Colonic mucosa (tissue), 4 donors: ENCODE data around the gene SFMBT2. TPM values are rescaled to one million over a fixed set of nuclear protein-coding genes. Genes with fewer than 3 reads are reported as not detected.

Experiments used
- DNase-seq: peaks from one replicate; pipeline ENCODE4 v3.0.0-alpha.2; 2020
- H3K27ac ChIP-seq: fragments of 200-600 bp; one replicate; pipeline ENCODE4 v1.8.0; 2021
- H3K27me3 ChIP-seq: fragments of 200-600 bp; one replicate; pipeline ENCODE4 v1.8.0; 2021
- H3K36me3 ChIP-seq: fragments of 200-600 bp; one replicate; pipeline ENCODE4 v1.8.0; 2021
- H3K4me1 ChIP-seq: fragments of 200-600 bp; one replicate; pipeline ENCODE4 v1.8.0; 2021; ENCODE audit warnings: mild to moderate bottlenecking
- H3K4me3 ChIP-seq: fragments of 200-600 bp; one replicate; pipeline ENCODE4 v1.8.0; 2021
- H3K9ac ChIP-seq, 2 donors: one replicate each; pipeline ENCODE4 v1.7.0; 2013; ENCODE audit warnings: control low read depth in 2 of 2, low read depth in 2 of 2, low read length in 2 of 2
- H3K9me3 ChIP-seq: fragments of 200-600 bp; one replicate; pipeline ENCODE4 v1.8.0; 2021
- CTCF ChIP-seq: fragments of 200-600 bp; IDR thresholded peaks from one replicate; pipeline ENCODE4 v1.8.0; 2022; ENCODE audit warnings: antibody characterized with exemption, mild to moderate bottlenecking
- intact Hi-C: fragments of 100-400 bp; cut with DNase I; formaldehyde crosslinking; loops from one replicate; pipeline ENCODE4 v1.14.1; 2022
- total RNA-seq, 2 donors: library from RNA; stranded (reverse); fragmentation: NEBNext Ultra II Directional in 1 of 2; extraction: Animal tissue kit (Norgen Biotek cat#: 25700) in 1 of 2; gene quantifications; one replicate each; pipeline ENCODE4 v1.2.1, GENCODE V29; 2021
- donor health status: healthy.
- donor health status: DM: no; HTN: no; CAD: no.
- donor health status: DM: no; HTN: no; CAD: no.

The SFMBT2 gene
- total RNA-seq, 2 donors from 2014 or later = 2.3 to 3.5 TPM

DNA sequence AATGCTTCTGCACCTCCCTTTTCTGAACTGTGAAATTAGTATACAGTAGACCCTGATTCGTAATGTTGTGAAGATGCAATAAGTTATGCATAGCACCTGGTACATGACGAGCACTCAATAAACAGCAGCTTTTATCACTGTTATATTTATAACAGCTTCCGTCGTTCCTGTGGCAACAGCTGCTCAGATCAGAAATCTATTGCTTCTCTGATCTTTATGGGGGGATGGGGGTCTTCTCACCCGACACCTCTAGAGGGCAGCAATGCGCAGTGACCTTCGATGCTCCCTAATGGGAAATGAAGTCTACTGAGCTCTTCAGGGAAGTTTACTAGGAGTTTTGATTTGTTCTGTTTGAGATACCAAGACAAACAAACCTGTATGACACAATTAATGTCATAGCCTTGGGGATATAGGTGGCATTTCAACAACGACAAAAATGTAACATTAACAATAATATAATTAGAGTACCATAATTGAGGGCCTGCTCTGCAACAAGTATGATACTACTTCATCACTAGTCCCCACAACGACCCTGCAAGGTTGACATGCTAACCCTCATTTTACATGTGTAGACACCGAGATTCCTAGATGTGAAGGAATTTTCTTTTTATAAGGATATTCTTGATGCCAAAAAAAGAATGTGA, 289.6 kb downstream of the SFMBT2 start:
- Histone ChIP-seq H3K4me3 (no peak overlapping the region), H3K27me3 (no peaks in the 10 kb centered on the region), H3K36me3 (no peaks in the 10 kb centered on the region), H3K27ac (no peak overlapping the region), H3K9ac (no peak overlapping the region), H3K9me3 (no peaks in the 10 kb centered on the region), H3K4me1 (no peaks in the 10 kb centered on the region)
- TF ChIP-seq CTCF = peak; percentile 49
- intact Hi-C loops = no loop called here
- DNase-seq = peak; percentile 42

DNA sequence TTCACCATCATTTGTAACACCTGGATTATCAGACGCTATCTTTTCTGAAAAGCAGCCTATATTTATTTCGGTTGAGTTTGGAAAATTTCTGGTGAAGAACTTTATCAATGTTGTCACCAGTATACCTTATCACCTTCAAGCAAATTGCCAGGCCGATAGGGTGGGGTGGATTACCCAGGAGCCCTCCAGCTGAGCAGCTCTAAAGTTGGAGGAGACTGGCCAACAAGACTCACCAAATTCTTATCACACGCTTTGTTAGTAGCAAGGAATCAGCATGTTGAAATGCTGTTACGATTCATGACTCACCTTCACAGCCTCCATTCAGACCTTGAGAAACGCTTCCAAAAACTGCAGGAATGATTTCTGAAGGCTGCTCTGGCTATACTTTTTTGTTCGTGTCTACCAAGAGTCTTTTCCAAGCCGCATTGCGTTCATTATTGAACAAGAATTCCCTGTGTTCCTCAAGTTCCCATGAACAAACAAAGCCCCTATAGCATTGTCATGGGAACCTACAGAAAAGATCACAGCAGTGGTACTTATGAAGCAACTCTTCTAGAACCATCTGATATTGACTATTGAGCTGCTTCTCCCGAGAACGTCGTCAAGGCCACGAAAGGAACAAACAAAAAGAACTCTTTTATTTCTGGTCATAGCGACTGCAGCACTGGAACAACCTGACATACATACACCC, 291.4 kb downstream of the SFMBT2 start:
- Histone ChIP-seq H3K9me3 (no peaks in the 10 kb centered on the region), H3K4me1 (no peaks in the 10 kb centered on the region), H3K27ac (no peak overlapping the region), H3K27me3 (no peaks in the 10 kb centered on the region), H3K9ac (no peak overlapping the region), H3K36me3 (no peaks in the 10 kb centered on the region), H3K4me3 (no peak overlapping the region)
- TF ChIP-seq CTCF = no peak
- intact Hi-C loops = no loop called here
- DNase-seq = no peak

GRCh38 chr10:7117806-7118674, 292.8 kb downstream of the SFMBT2 start:
- intact Hi-C loops = no loop called here
- DNase-seq = no peak
- H3K4me3 ChIP-seq = no peak overlapping the region
- H3K9me3 ChIP-seq = no peaks in the 10 kb centered on the region
- H3K4me1 ChIP-seq = no peaks in the 10 kb centered on the region
- H3K36me3 ChIP-seq = no peaks in the 10 kb centered on the region
- no peak overlapping the region for H3K27ac ChIP-seq
- H3K9ac ChIP-seq = no peak overlapping the region
- TF ChIP-seq CTCF = no peak
- no peaks in the 10 kb centered on the region for H3K27me3 ChIP-seq

DNA sequence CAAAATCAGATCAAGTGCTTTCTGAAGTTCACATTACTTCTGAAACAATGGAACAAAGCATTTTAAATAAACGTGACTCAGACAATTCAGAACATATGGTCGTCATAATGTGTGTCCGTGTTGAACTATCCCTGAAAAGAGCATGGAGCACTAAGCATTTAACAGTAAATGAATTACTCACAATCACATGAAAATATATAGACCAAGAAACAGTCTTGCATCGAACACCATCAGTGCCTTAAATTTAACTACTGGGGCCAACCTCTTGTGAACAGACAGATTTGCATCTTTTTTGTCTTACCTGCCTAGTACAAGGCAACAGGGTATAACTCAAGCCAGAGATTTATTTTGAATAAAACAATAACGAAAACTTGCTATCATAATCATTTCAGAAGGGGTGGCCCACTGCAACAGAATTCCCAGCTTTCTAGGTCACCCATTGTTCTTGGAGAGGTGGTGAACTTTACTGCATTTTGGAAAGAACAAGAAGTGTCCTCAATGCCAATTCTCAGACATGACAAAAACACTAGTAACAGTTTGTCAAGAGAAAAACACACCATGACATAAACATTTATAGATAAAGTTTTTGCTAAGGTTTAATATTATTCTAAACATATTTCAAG, 293.5 kb downstream of the SFMBT2 start:
- intact Hi-C loops = no loop called here
- no peaks in the 10 kb centered on the region for H3K27me3 ChIP-seq
- DNase-seq = no peak
- no peaks in the 10 kb centered on the region for H3K36me3 ChIP-seq
- no peak overlapping the region for H3K9ac ChIP-seq
- H3K4me3 ChIP-seq = no peak overlapping the region
- TF ChIP-seq CTCF = no peak
- H3K4me1 ChIP-seq = no peaks in the 10 kb centered on the region
- no peaks in the 10 kb centered on the region for H3K9me3 ChIP-seq
- H3K27ac ChIP-seq = no peak overlapping the region

DNA sequence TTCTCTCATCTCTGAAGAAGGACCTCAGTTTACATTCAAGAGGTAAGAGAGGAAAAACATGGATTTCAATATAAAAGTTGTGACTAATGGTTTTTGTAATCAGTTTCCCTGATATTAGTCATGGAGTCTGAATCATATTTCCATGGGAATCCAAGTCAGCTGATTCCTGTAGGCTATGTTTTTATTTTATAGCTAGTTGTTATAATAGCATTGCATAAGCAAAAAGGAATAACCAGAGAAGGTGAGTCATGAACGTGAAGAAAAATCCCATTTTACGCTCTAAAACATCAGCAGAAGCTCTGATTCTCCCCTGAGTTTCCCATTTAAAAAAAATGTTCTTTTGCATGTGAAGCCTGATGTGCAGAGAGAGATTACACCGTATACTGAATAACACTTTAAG, 299.3 kb downstream of the SFMBT2 start:
- Histone ChIP-seq H3K9ac (no peak overlapping the region), H3K36me3 (no peaks in the 10 kb centered on the region), H3K4me1 (no peaks in the 10 kb centered on the region), H3K9me3 (no peaks in the 10 kb centered on the region), H3K27ac (no peak overlapping the region), H3K27me3 (no peaks in the 10 kb centered on the region), H3K4me3 (no peak overlapping the region)
- DNase-seq = no peak
- intact Hi-C loops = no loop called here
- no peak for TF ChIP-seq CTCF
